HL-60 (cell line): ENCODE data around the gene C7orf57.

ENCODE experiments used
- POLR2AphosphoS5 ChIP-seq: IDR thresholded peaks from 2 replicates; pipeline ENCODE4 v1.6.1; 2012; ENCODE audit warnings: low read depth
- TF ChIP-seq, protein P1 (sequence below): IDR thresholded peaks from one replicate; pipeline ENCODE4 v1.5.1; 2011; ENCODE audit warnings: low read length, control low read depth, inconsistent platforms; ENCODE audit not compliant: insufficient read depth

DNA sequence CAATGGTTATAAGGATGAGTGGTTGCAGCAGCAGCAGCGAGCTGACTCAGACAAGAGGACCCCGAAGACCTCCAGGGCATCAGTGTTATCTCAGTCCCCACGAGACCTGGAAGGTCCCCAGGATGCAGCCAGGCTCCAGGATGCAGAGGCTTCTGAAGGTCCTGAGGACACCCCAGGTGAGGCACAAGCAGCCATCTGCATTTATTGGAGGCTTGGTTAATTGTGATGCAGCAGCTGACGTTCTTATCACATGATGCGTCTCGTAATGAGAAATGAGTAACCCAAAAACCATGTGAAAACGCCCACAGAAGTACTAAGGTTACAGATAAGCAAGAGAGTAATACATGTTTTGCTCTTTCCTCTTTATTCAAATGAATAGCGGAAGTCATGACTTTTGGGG, 17.4 kb downstream of the C7orf57 start:
- TF ChIP-seq POLR2AphosphoS5 = no peak
- TF ChIP-seq, protein P1, sequence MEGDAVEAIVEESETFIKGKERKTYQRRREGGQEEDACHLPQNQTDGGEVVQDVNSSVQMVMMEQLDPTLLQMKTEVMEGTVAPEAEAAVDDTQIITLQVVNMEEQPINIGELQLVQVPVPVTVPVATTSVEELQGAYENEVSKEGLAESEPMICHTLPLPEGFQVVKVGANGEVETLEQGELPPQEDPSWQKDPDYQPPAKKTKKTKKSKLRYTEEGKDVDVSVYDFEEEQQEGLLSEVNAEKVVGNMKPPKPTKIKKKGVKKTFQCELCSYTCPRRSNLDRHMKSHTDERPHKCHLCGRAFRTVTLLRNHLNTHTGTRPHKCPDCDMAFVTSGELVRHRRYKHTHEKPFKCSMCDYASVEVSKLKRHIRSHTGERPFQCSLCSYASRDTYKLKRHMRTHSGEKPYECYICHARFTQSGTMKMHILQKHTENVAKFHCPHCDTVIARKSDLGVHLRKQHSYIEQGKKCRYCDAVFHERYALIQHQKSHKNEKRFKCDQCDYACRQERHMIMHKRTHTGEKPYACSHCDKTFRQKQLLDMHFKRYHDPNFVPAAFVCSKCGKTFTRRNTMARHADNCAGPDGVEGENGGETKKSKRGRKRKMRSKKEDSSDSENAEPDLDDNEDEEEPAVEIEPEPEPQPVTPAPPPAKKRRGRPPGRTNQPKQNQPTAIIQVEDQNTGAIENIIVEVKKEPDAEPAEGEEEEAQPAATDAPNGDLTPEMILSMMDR = no peak
